ENCODE data around the gene OR10H5.

GRCh38 chr19:15825753-15826152, 38.3 kb downstream of the OR10H5 start:
- TF ChIP-seq CTCF (conservative IDR thresholded peaks at IDR 0.05; ENCODE audit: low read length) (no peak), EZH2phosphoT487 (IDR thresholded peaks at IDR 0.05; ENCODE audit: borderline replicate concordance, low read depth, low read length) (no peak)

Measured in OCI-LY7 (cell line).